Activated CD4-positive, alpha-beta T cell treated with anti-CD3 and anti-CD28 coated beads, Interleukin-2, amount 10 ng/mL, durations not matched to agents 24 days and 14 days (primary cell): ENCODE data around the gene PCDHGC3. TPM values are rescaled to one million over a fixed set of nuclear protein-coding genes. Genes with fewer than 3 reads are reported as not detected.

ENCODE experiments used
- DNase-seq: peaks from one replicate; pipeline ENCODE4 v3.0.0; 2022
- H3K27ac Mint-ChIP-seq: one replicate; pipeline ENCODE4 v1.8.0; 2022; ENCODE audit warnings: mild to moderate bottlenecking, mixed read lengths
- H3K27me3 Mint-ChIP-seq: one replicate; pipeline ENCODE4 v1.8.0; 2022; ENCODE audit warnings: mixed read lengths
- H3K36me3 Mint-ChIP-seq: one replicate; pipeline ENCODE4 v1.8.0; 2022; ENCODE audit warnings: low read depth, mild to moderate bottlenecking, mixed read lengths
- H3K4me1 Mint-ChIP-seq: one replicate; pipeline ENCODE4 v1.8.0; 2021; ENCODE audit warnings: mixed read lengths
- H3K4me3 Mint-ChIP-seq: one replicate; pipeline ENCODE4 v1.8.0; 2022; ENCODE audit warnings: mild to moderate bottlenecking, moderate library complexity, mixed read lengths
- H3K9me3 Mint-ChIP-seq: one replicate; pipeline ENCODE4 v1.8.0; 2021; ENCODE audit warnings: mixed read lengths
- intact Hi-C: fragments of 100-400 bp; cut with micrococcal nuclease; formaldehyde crosslinking; loops from one replicate; pipeline ENCODE4 v1.15.1; 2023
- total RNA-seq: library from RNA; stranded (reverse); gene quantifications from 2 replicates; pipeline ENCODE4 v1.2.3, GENCODE V29; 2022

The PCDHGC3 gene
- total RNA-seq, 1 donor from 2014 or later, result 0.58 TPM

DNA sequence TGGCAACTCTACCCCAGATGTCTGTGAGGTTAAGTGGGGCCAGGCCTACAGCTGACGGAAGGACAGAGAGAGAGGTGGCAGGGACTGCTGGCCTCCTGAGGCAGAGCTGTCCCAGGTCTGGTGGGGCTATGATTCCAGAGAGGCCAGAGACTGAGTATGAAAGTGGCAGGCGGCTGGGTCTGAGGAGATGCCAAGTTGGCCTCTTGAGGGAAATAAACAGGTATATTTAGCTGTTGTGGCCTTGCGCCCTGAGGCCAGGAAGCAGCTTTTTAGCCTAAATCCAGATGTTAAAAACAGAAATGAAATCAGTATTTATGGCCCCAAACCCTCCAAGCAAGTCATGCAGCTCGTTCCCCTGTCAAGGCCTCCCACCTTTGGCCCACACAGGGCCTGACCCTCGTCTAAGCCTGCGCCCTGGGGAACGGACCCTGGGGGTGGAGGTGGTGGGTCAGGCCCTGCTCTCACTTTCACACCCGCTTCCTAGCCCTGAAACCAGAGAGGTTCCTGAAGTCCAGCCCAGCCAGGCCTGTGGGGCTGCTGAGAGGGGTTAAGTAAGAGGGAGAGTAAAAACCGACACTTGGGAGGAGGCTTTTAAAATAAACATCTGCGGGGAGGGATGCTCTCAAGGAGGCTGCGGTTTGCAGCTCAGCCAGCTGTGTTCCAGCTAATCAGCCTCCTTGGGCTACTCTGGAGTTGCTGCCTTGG lies 31.8 kb downstream of the PCDHGC3 start:
- H3K27ac Mint-ChIP-seq, result no peak overlapping the region

GRCh38 chr5:141508440-141508797 lies 32.7 kb downstream of the PCDHGC3 start:
- H3K27ac Mint-ChIP-seq, result no peak overlapping the region
- H3K4me3 Mint-ChIP-seq, result no peak overlapping the region
- no peaks in the 10 kb centered on the region for H3K27me3 Mint-ChIP-seq
- H3K9me3 Mint-ChIP-seq, result no peaks in the 10 kb centered on the region
- peaks cover 18% of the 10 kb centered on the region for H3K4me1 Mint-ChIP-seq
- H3K36me3 Mint-ChIP-seq, result peaks cover 2% of the 10 kb centered on the region
- DNase-seq, result no peak
- intact Hi-C loops, result no loop called here

More for the DNA sequence above, 31.8 kb downstream of the PCDHGC3 start:
- H3K4me3 Mint-ChIP-seq, result no peak overlapping the region
- intact Hi-C loops, result no loop called here
- H3K4me1 Mint-ChIP-seq, result peaks cover 11% of the 10 kb centered on the region
- DNase-seq, result no peak
- H3K27me3 Mint-ChIP-seq, result no peaks in the 10 kb centered on the region
- H3K9me3 Mint-ChIP-seq, result no peaks in the 10 kb centered on the region
- no peaks in the 10 kb centered on the region for H3K36me3 Mint-ChIP-seq

- Mint-ChIP-seq H3K36me3 (peaks cover 6% of the 10 kb centered on the region), H3K4me1 (peaks cover 24% of the 10 kb centered on the region), H3K4me3 (no peak overlapping the region), H3K27ac (peak overlapping the region; percentile 72), H3K27me3 (no peaks in the 10 kb centered on the region), H3K9me3 (no peaks in the 10 kb centered on the region)
- no peak for DNase-seq
- intact Hi-C loops, result no loop called here
These were observed 33.2 kb downstream of the PCDHGC3 start for GRCh38 chr5:141508798-141509611.

DNA sequence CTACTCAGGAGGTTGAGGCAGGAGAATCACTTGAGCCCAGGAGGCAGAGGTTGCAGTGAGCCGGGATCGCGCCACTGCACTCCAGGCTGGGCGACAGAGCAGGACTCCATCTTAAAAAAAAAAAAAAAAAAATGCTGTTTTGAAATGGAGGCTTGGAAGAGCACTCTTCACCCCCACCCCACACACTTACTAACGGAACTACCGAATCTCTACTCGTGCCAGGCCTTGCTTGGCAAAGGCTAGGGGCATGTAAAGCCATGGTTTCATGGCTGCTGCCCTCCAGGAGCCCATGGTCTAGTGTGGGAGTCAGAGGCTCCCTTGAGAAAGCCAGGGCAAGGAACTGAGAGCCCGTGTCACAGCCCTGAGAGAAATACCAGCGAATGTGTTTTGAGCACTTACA lies 34.4 kb downstream of the PCDHGC3 start:
- intact Hi-C loops, result loop anchor here (5.0 kb wide), 3 partner anchors 52 to 153 kb away; partner anchors contain the start of genes PCDHGA10, PCDHGA4 and PCDHGB2
- DNase-seq, result no peak
- Mint-ChIP-seq H3K4me3 (no peak overlapping the region), H3K27ac (no peak overlapping the region), H3K36me3 (peaks cover 6% of the 10 kb centered on the region), H3K4me1 (peaks cover 31% of the 10 kb centered on the region), H3K27me3 (no peaks in the 10 kb centered on the region), H3K9me3 (no peaks in the 10 kb centered on the region)

GRCh38 chr5:141510850-141511601 lies 35.3 kb downstream of the PCDHGC3 start:
- H3K27ac Mint-ChIP-seq, result no peak overlapping the region
- H3K27me3 Mint-ChIP-seq, result no peaks in the 10 kb centered on the region
- H3K4me3 Mint-ChIP-seq, result no peak overlapping the region
- no peaks in the 10 kb centered on the region for H3K9me3 Mint-ChIP-seq
- intact Hi-C loops, result loop anchor here (5.0 kb wide), 3 partner anchors 51 to 154 kb away; partner anchors contain the start of genes PCDHGA10, PCDHGA4 and PCDHGB2
- DNase-seq, result no peak
- H3K4me1 Mint-ChIP-seq, result peaks cover 31% of the 10 kb centered on the region
- H3K36me3 Mint-ChIP-seq, result peaks cover 8% of the 10 kb centered on the region

DNA sequence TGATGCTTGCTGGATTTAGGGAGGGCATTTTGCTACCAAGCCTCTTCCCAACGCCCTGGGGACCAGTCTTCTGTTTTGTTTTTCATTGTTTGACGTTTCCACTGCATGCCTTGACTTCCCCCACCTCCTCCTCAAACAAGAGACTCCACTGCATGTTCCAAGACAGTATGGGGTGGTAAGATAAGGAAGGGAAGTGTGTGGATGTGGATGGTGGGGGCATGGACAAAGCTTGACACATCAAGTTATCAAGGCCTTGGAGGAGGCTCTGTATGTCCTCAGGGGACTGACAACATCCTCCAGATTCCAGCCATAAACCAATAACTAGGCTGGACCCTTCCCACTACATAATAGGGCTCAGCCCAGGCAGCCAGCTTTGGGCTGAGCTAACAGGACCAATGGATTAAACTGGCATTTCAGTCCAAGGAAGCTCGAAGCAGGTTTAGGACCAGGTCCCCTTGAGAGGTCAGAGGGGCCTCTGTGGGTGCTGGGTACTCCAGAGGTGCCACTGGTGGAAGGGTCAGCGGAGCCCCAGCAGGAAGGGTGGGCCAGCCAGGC lies 36.1 kb downstream of the PCDHGC3 start:
- H3K27ac Mint-ChIP-seq, result no peak overlapping the region
- H3K9me3 Mint-ChIP-seq, result no peaks in the 10 kb centered on the region
- intact Hi-C loops, result loop anchor here (1.0 to 5.0 kb wide), 6 partner anchors 37 to 192 kb away; partner anchors contain the start of genes PCDHGA10, PCDHGA11, PCDHGA4 and PCDHGB2

GRCh38 chr5:141512390-141512910 lies 36.7 kb downstream of the PCDHGC3 start:
- Mint-ChIP-seq H3K4me1 (peaks cover 31% of the 10 kb centered on the region), H3K9me3 (no peaks in the 10 kb centered on the region), H3K36me3 (peaks cover 19% of the 10 kb centered on the region), H3K4me3 (peak overlapping the region; percentile 84), H3K27me3 (no peaks in the 10 kb centered on the region), H3K27ac (peak overlapping the region; percentile 87)
- DNase-seq, result peak; percentile 95
- intact Hi-C loops, result loop anchor here (1.0 to 5.0 kb wide), 6 partner anchors 38 to 192 kb away; partner anchors contain the start of genes PCDHGA10, PCDHGA11, PCDHGA4 and PCDHGB2

More for the DNA sequence above, 36.1 kb downstream of the PCDHGC3 start:
- Mint-ChIP-seq H3K4me1 (peaks cover 31% of the 10 kb centered on the region), H3K36me3 (peaks cover 16% of the 10 kb centered on the region), H3K4me3 (no peak overlapping the region), H3K27me3 (no peaks in the 10 kb centered on the region)
- no peak for DNase-seq

DNA sequence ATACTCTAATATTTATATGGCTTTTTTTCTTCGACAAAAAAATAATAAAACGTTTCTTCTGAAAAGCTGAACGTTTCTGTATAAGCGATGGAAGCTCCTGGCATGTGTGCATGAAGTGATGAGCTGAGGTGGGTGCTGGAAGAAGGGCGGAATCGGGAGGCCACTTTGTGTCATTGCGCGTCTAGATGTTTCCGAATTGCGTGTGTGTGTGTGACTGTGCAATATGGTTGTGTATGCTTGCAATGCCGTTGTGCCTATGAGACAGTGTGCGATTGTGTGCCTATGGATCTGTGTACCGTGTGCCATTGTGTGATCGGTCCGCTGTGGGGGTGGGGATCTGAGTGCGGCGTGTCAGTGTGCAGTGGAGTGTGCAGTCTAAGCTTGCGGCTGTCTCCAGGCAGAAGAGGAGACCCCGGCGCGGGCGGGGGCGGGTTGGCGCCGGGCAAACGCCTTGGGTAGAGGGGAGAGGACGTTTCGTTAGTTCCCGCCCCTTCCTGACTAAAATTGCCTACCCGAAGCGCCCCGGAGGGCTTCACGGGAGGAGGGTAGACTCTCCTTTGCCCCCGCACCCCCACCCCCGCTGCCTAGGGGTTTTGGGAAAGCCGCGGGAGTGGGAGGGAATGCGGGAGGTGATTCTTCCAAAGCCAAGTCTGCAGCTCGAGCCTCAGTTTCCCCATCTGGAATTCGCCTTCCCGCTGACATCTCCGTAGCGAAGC lies 37.3 kb downstream of the PCDHGC3 start:
- DNase-seq, result peak; percentile 77
- H3K27ac Mint-ChIP-seq, result peak overlapping the region; percentile 89
- peaks cover 22% of the 10 kb centered on the region for H3K36me3 Mint-ChIP-seq
- H3K4me3 Mint-ChIP-seq, result peak overlapping the region; percentile 84
- H3K9me3 Mint-ChIP-seq, result no peaks in the 10 kb centered on the region
- no peaks in the 10 kb centered on the region for H3K27me3 Mint-ChIP-seq
- peaks cover 31% of the 10 kb centered on the region for H3K4me1 Mint-ChIP-seq
- intact Hi-C loops, result loop anchor here (1.0 to 5.0 kb wide), 7 partner anchors 8 to 193 kb away; partner anchors contain the start of genes PCDHGA10, PCDHGA11, PCDHGA4 and PCDHGB2

- H3K36me3 Mint-ChIP-seq, result peaks cover 28% of the 10 kb centered on the region
- H3K4me1 Mint-ChIP-seq, result peaks cover 29% of the 10 kb centered on the region
- no peaks in the 10 kb centered on the region for H3K27me3 Mint-ChIP-seq
- no peaks in the 10 kb centered on the region for H3K9me3 Mint-ChIP-seq
- H3K27ac Mint-ChIP-seq, result peak overlapping the region; percentile 89
- intact Hi-C loops, result loop anchor here (1.0 to 5.0 kb wide), 7 partner anchors 8 to 187 kb away; partner anchors contain the start of genes PCDHGA10, PCDHGA11, PCDHGA4 and PCDHGB2
- H3K4me3 Mint-ChIP-seq, result peak overlapping the region; percentile 84
- DNase-seq, result peak; percentile 77
These were observed 38.0 kb downstream of the PCDHGC3 start for GRCh38 chr5:141513627-141514329.

GRCh38 chr5:141514330-141515133 lies 38.8 kb downstream of the PCDHGC3 start:
- intact Hi-C loops, result loop anchor here (1.0 to 5.0 kb wide), 4 partner anchors 48 to 188 kb away; partner anchors contain the start of genes PCDHGA10, PCDHGA4 and PCDHGB2
- Mint-ChIP-seq H3K9me3 (no peaks in the 10 kb centered on the region), H3K4me1 (peaks cover 25% of the 10 kb centered on the region), H3K27ac (peak overlapping the region; percentile 89), H3K4me3 (peak overlapping the region; percentile 84), H3K27me3 (no peaks in the 10 kb centered on the region), H3K36me3 (peaks cover 36% of the 10 kb centered on the region)
- peak; percentile 66 for DNase-seq

- no peak overlapping the region for H3K4me3 Mint-ChIP-seq
- peaks cover 25% of the 10 kb centered on the region for H3K4me1 Mint-ChIP-seq
- H3K27ac Mint-ChIP-seq, result no peak overlapping the region
- H3K9me3 Mint-ChIP-seq, result no peaks in the 10 kb centered on the region
- peaks cover 42% of the 10 kb centered on the region for H3K36me3 Mint-ChIP-seq
- intact Hi-C loops, result no loop called here
- H3K27me3 Mint-ChIP-seq, result no peaks in the 10 kb centered on the region
- no peak for DNase-seq
These were observed 39.4 kb downstream of the PCDHGC3 start for GRCh38 chr5:141515141-141515540.
